Measurements from ENCODE around the gene ELL.

- no peak for TF ChIP-seq POLR2AphosphoS5 (IDR thresholded peaks at IDR 0.05)
- TF ChIP-seq CTCF (IDR thresholded peaks at IDR 0.05), result no peak
- TF ChIP-seq POLR2A (IDR thresholded peaks at IDR 0.05), result no peak
Measured at GRCh38 chr19:18444513-18444912, 77.4 kb downstream of the ELL start.

All from sigmoid colon (tissue), 4 donors.